ENCODE measurements around the gene ARL11. TPM values are rescaled to one million over a fixed set of nuclear protein-coding genes. Genes with fewer than 3 reads are reported as not detected.

The ARL11 gene
- total and polyA plus RNA-seq, 2 experiments from 2014 or later = 0.10 TPM; not detected in 1

DNA sequence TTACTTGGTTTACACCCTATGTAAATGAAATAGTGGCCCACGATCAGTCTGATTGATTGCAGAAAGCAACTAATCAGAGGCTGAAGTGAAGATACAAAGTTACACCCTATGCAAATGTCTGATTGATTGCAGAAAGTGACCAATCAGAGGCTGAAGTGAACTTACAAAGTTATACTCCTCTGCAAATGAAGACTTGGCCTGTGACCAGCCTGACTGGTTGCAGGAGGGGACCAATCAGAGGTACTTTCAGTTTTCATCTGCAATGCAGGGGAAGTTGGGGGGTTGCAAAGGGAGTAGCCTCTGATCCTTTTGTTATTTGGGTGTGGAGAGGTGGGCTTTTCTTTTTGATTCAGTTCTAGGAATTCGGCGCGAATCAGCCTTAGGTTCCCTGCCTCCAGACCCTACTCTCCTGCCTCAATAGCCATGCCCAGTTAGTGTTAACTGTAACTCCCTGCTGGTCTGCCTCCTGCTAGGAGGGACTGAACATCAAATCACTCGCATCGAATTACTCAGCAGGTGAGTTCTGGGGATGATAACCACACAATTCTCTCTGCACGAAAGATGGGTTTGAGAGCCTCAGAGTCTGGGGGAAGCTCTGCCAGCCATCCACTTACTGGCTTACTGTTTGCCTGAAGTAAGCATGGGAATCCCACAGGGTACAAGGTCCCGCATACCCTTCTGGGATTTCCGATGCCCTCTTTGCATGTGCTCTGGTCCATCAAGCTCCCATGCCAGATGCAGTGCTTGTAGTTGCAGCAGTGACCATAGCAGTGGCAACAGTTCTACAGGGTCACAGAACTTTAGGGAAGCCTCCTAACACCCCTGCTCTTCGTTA, 7.5 kb downstream of the ARL11 start:
- Histone ChIP-seq H3K9me2 (replicated peaks; ENCODE audit: insufficient read depth) (no peaks in the 10 kb centered on the region), H3K4me1 (ENCODE audit: insufficient read depth) (no peaks in the 10 kb centered on the region), H3K4me3 (no peak overlapping the region), H3K4me2 (no peak overlapping the region), H3K27ac (no peak overlapping the region), H3K27me3 (no peaks in the 10 kb centered on the region), H2AFZ (no peak overlapping the region), H4K20me1 (ENCODE audit: insufficient read depth, poor library complexity, severe bottlenecking) (no peaks in the 10 kb centered on the region), H3K79me2 (no peaks in the 10 kb centered on the region), H3K36me3 (replicated peaks; ENCODE audit: insufficient read depth, low read depth) (no peaks in the 10 kb centered on the region), H3K9me3 (ENCODE audit: low read depth) (no peaks in the 10 kb centered on the region)
- 61% methylated on average over 10 of the region's 10 CpGs for WGBS (ENCODE audit: low lambda C conversion rate, missing lambda C conversion rate)
- DNase-seq (ENCODE audit: low spot score) = no peak
- TF ChIP-seq, protein P1, sequence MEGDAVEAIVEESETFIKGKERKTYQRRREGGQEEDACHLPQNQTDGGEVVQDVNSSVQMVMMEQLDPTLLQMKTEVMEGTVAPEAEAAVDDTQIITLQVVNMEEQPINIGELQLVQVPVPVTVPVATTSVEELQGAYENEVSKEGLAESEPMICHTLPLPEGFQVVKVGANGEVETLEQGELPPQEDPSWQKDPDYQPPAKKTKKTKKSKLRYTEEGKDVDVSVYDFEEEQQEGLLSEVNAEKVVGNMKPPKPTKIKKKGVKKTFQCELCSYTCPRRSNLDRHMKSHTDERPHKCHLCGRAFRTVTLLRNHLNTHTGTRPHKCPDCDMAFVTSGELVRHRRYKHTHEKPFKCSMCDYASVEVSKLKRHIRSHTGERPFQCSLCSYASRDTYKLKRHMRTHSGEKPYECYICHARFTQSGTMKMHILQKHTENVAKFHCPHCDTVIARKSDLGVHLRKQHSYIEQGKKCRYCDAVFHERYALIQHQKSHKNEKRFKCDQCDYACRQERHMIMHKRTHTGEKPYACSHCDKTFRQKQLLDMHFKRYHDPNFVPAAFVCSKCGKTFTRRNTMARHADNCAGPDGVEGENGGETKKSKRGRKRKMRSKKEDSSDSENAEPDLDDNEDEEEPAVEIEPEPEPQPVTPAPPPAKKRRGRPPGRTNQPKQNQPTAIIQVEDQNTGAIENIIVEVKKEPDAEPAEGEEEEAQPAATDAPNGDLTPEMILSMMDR (IDR thresholded peaks at IDR 0.05; ENCODE audit: poor library complexity) = no peak
- TF ChIP-seq EZH2 (IDR thresholded peaks at IDR 0.05; ENCODE audit: borderline replicate concordance) = no peak
- TF ChIP-seq EZH2phosphoT487 (IDR thresholded peaks at IDR 0.05; ENCODE audit: low read depth, severe bottlenecking, unreplicated experiment) = no peak

DNA sequence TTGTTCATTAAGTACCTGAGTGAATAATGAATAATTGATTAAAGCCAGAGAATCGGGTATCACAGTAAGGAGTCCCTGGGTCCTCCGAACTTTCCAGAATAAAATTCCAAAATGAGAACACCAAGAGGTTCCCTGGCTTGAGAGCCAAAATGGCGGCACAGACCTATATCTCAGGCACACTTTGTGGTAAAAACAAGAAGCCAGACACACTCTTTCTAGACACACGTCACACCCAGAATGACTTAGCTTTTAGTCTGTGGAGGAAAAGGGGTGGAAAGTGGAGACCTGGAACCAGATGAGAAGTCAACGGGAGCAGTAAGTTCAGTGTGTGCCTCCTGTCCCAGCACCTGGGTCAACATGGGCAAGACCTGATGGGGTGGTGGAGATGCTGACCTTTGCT, 8.4 kb downstream of the ARL11 start:
- H3K4me1 ChIP-seq (ENCODE audit: insufficient read depth) = no peaks in the 10 kb centered on the region
- no peaks in the 10 kb centered on the region for H3K9me2 ChIP-seq (replicated peaks; ENCODE audit: insufficient read depth)
- no peak for DNase-seq (ENCODE audit: low spot score)
- no peak overlapping the region for H3K4me3 ChIP-seq
- H3K9me3 ChIP-seq (ENCODE audit: low read depth) = no peaks in the 10 kb centered on the region
- H3K27me3 ChIP-seq = no peaks in the 10 kb centered on the region
- TF ChIP-seq EZH2phosphoT487 (IDR thresholded peaks at IDR 0.05; ENCODE audit: low read depth, severe bottlenecking, unreplicated experiment) = no peak
- TF ChIP-seq, protein P1 (IDR thresholded peaks at IDR 0.05; ENCODE audit: poor library complexity) = no peak
- no peak for TF ChIP-seq EZH2 (IDR thresholded peaks at IDR 0.05; ENCODE audit: borderline replicate concordance)
- H3K27ac ChIP-seq = no peak overlapping the region
- H3K4me2 ChIP-seq = no peak overlapping the region
- WGBS (ENCODE audit: low lambda C conversion rate, missing lambda C conversion rate) = 98% methylated on average over 5 of the region's 5 CpGs
- no peak overlapping the region for H2AFZ ChIP-seq
- no peaks in the 10 kb centered on the region for H3K79me2 ChIP-seq
- no peaks in the 10 kb centered on the region for H4K20me1 ChIP-seq (ENCODE audit: insufficient read depth, poor library complexity, severe bottlenecking)
- no peaks in the 10 kb centered on the region for H3K36me3 ChIP-seq (replicated peaks; ENCODE audit: insufficient read depth, low read depth)

DNA sequence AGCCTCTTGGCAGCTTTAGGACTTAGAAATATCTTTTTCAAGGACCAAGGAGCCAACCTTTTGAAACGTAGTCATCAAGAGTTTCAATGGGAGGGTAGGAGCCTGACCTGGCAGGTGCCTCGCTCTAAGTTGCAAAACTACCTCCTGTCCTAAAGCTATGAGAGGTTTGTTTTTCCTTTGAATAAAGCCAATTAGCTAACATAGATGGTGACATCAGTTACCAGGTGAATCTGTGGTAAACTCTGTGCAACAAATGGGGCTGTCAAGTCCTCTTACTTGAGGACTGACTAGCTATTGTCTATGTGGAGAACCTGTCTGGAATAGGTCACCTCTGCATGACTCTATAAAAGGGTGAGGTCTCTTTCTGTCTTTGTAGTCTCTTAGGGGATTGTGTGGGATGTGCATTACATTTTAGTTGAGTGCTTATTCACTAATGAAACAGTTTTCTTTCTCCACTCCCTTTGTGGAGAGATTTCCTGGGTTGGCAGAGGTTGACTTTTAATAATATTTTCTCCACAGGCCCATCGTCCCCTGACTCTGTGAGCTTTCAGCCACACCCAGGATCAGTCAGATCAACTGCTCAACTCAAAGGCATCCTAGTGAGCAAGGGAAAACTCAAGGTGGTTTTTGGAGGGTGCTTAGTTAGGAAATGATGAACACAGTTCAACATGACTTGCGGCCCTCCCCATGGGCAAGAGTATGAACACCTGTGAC, 9.9 kb downstream of the ARL11 start:
- Histone ChIP-seq H3K4me3 (no peak overlapping the region), H3K4me2 (no peak overlapping the region), H3K27me3 (no peaks in the 10 kb centered on the region), H3K36me3 (replicated peaks; ENCODE audit: insufficient read depth, low read depth) (no peaks in the 10 kb centered on the region), H4K20me1 (ENCODE audit: insufficient read depth, poor library complexity, severe bottlenecking) (no peaks in the 10 kb centered on the region), H3K4me1 (ENCODE audit: insufficient read depth) (no peaks in the 10 kb centered on the region), H3K9me2 (replicated peaks; ENCODE audit: insufficient read depth) (no peaks in the 10 kb centered on the region), H3K27ac (no peak overlapping the region), H3K79me2 (no peaks in the 10 kb centered on the region), H2AFZ (no peak overlapping the region), H3K9me3 (ENCODE audit: low read depth) (no peaks in the 10 kb centered on the region)
- TF ChIP-seq EZH2phosphoT487 (IDR thresholded peaks at IDR 0.05; ENCODE audit: low read depth, severe bottlenecking, unreplicated experiment) (no peak), EZH2 (IDR thresholded peaks at IDR 0.05; ENCODE audit: borderline replicate concordance) (no peak)
- TF ChIP-seq, protein P1 (IDR thresholded peaks at IDR 0.05; ENCODE audit: poor library complexity) = no peak
- no peak for DNase-seq (ENCODE audit: low spot score)
- 89% methylated on average over 4 of the region's 4 CpGs for WGBS (ENCODE audit: low lambda C conversion rate, missing lambda C conversion rate)
